ENCODE measurements around the gene CCDC47. TPM values are rescaled to one million over a fixed set of nuclear protein-coding genes. Genes with fewer than 3 reads are reported as not detected.

Gene CCDC47
- total RNA-seq, 1 experiment from 2014 or later: 117 TPM

- TF ChIP-seq CTCF (IDR thresholded peaks at IDR 0.05 in 2 of 3, conservative IDR thresholded peaks at IDR 0.05 in 1 of 3; ENCODE audit: borderline replicate concordance in 1 of 3, insufficient read depth in 1 of 3, low read depth in 2 of 3, low read length in 2 of 3) (no peak), ZBTB33 (IDR thresholded peaks at IDR 0.05; ENCODE audit: extremely low read depth, insufficient replicate concordance, low read length) (no peak), POLR2AphosphoS5 (IDR thresholded peaks at IDR 0.05; ENCODE audit: low read depth, low read length) (no peak), FOSL1 (IDR thresholded peaks at IDR 0.05; ENCODE audit: low read depth) (no peak), SIN3A (IDR thresholded peaks at IDR 0.05; ENCODE audit: low read depth) (no peak), RAD21 (IDR thresholded peaks at IDR 0.05; ENCODE audit: low read depth) (no peak), MAX (IDR thresholded peaks at IDR 0.05) (no peak)
These were observed 77.5 kb downstream of the CCDC47 start (continued) for GRCh38 chr17:63695889-63696288.

Other genes starting within 250 kb of the CCDC47 start
- gene DCAF7, start 223.1 kb downstream of the CCDC47 start, total RNA-seq (2021; ENCODE audit: unreplicated experiment): 144 TPM
- gene TACO1, start 172.7 kb downstream of the CCDC47 start, total RNA-seq (2021; ENCODE audit: unreplicated experiment): 39.6 TPM
- 18.5 TPM for gene MAP3K3, start 151.2 kb downstream of the CCDC47 start, total RNA-seq (2021; ENCODE audit: unreplicated experiment)
- gene LIMD2, start 73.5 kb downstream of the CCDC47 start, total RNA-seq (2021; ENCODE audit: unreplicated experiment): 8.4 TPM
- 38.0 TPM for gene STRADA, start 31.8 kb downstream of the CCDC47 start, total RNA-seq (2021; ENCODE audit: unreplicated experiment)
- gene DDX42, start 573 bp upstream of the CCDC47 start, total RNA-seq (2021; ENCODE audit: unreplicated experiment): 174 TPM
- 193 TPM for gene PSMC5, start 53.8 kb upstream of the CCDC47 start, total RNA-seq (2021; ENCODE audit: unreplicated experiment)
- 70.9 TPM for gene FTSJ3, start 54.1 kb upstream of the CCDC47 start, total RNA-seq (2021; ENCODE audit: unreplicated experiment)
- gene SMARCD2, start 69.1 kb upstream of the CCDC47 start, total RNA-seq (2021; ENCODE audit: unreplicated experiment): 168 TPM
- gene CSH2, start 100.1 kb upstream of the CCDC47 start, total RNA-seq (2021; ENCODE audit: unreplicated experiment): not detected
- not detected for gene GH2, start 108.3 kb upstream of the CCDC47 start, total RNA-seq (2021; ENCODE audit: unreplicated experiment)
- not detected for gene CSH1, start 123.0 kb upstream of the CCDC47 start, total RNA-seq (2021; ENCODE audit: unreplicated experiment)
- gene CSHL1, start 137.7 kb upstream of the CCDC47 start, total RNA-seq (2021; ENCODE audit: unreplicated experiment): not detected
- gene GH1, start 145.2 kb upstream of the CCDC47 start, total RNA-seq (2021; ENCODE audit: unreplicated experiment): not detected
- gene CD79B, start 158.7 kb upstream of the CCDC47 start, total RNA-seq (2021; ENCODE audit: unreplicated experiment): 0.59 TPM
- gene SCN4A, start 199.3 kb upstream of the CCDC47 start, total RNA-seq (2021; ENCODE audit: unreplicated experiment): 2.7 TPM
- not detected for gene PRR29, start 224.8 kb upstream of the CCDC47 start, total RNA-seq (2021; ENCODE audit: unreplicated experiment)
- 0.61 TPM for gene ICAM2, start 247.0 kb upstream of the CCDC47 start, total RNA-seq (2021; ENCODE audit: unreplicated experiment)